H1 (cell line): ENCODE results near the gene ZNRF2. TPM values are rescaled to one million over a fixed set of nuclear protein-coding genes. Genes with fewer than 3 reads are reported as not detected.

ENCODE experiments used
- CTCF ChIA-PET: fragments of 300-600 bp; sonication (Branson Sonifier 250); formaldehyde crosslinking; loops from one replicate; lab custom pipeline; 2021; ENCODE audit not compliant: partially characterized antibody; lab: Charles Lee
- POLR2A ChIA-PET: fragments of 300-600 bp; sonication (Branson Sonifier 250); formaldehyde crosslinking; loops from one replicate; lab custom pipeline; 2021; ENCODE audit warnings: inconsistent platforms; ENCODE audit not compliant: partially characterized antibody; lab: Charles Lee
- DNase-seq, 2 experiments: peaks; one replicate each; pipeline versions ENCODE4 v3.0.0 to v3.0.0-alpha.2; 2010 to 2022; ENCODE audit warnings: low spot score in 2 of 2, low read depth in 1 of 2, mixed read lengths in 1 of 2
- FAIRE-seq: peaks from 2 replicates; lab custom pipeline; 2011; peaks lifted over from hg19 to GRCh38; lab: Jason Lieb, UNC
- H2AFZ ChIP-seq: 2 replicates; pipeline ENCODE4 v1.8.1; 2012; ENCODE audit warnings: low read length, inconsistent platforms
- H2AK5ac ChIP-seq: 2 replicates; pipeline ENCODE4 v1.6.1; 2013; ENCODE audit warnings: low read depth, low read length
- H2BK120ac ChIP-seq: replicated peaks from 2 replicates; pipeline ENCODE3; 2013; ENCODE audit warnings: low read depth, low read length, inconsistent platforms
- H2BK12ac ChIP-seq: 2 replicates; pipeline ENCODE4 v1.6.1; 2013; ENCODE audit warnings: low read depth, low read length
- H2BK15ac ChIP-seq: 2 replicates; pipeline ENCODE4 v1.6.1; 2013; ENCODE audit warnings: low read length
- H2BK20ac ChIP-seq: 2 replicates; pipeline ENCODE4 v1.6.1; 2013; ENCODE audit warnings: low read length
- H2BK5ac ChIP-seq: 2 replicates; pipeline ENCODE4 v1.6.1; 2013; ENCODE audit warnings: low read depth, low read length
- H3K14ac ChIP-seq: 2 replicates; pipeline ENCODE4 v1.6.1; 2013; ENCODE audit warnings: inconsistent platforms; ENCODE audit not compliant: insufficient read length
- H3K18ac ChIP-seq: 2 replicates; pipeline ENCODE4 v1.6.1; 2013; ENCODE audit warnings: low read length; ENCODE audit errors: extremely low read depth
- H3K23ac ChIP-seq: 2 replicates; pipeline ENCODE4 v1.6.1; 2013; ENCODE audit warnings: inconsistent platforms; ENCODE audit not compliant: insufficient read length
- H3K23me2 ChIP-seq: 2 replicates; pipeline ENCODE4 v1.6.1; 2013; ENCODE audit warnings: low read depth, low read length
- H3K27ac ChIP-seq: 2 replicates; pipeline ENCODE4 v1.6.1; 2011; ENCODE audit warnings: low read depth, low read length, inconsistent platforms
- H3K27me3 ChIP-seq, 4 experiments: replicated peaks in 1 of 4; 1 replicate in 1 of 4; 2 replicates in 3 of 4; pipeline versions ENCODE4 v1.6.1 to v1.8.1; 2011 to 2013; ENCODE audit warnings: low read length in 3 of 4, mild to moderate bottlenecking in 3 of 4, inconsistent platforms in 2 of 4, mixed read lengths in 2 of 4, moderate library complexity in 1 of 4; ENCODE audit not compliant: control insufficient read depth in 3 of 4, insufficient read depth in 3 of 4; ENCODE audit errors: extremely low read depth in 1 of 4
- H3K36me3 ChIP-seq, 4 experiments: 2 replicates each; pipeline versions ENCODE4 v1.6.1 to v1.8.1; 2011 to 2013; ENCODE audit warnings: mild to moderate bottlenecking in 4 of 4, low read length in 3 of 4, moderate library complexity in 2 of 4, control low read depth in 1 of 4, inconsistent platforms in 1 of 4; ENCODE audit not compliant: insufficient read depth in 4 of 4, control insufficient read depth in 2 of 4
- H3K4ac ChIP-seq: replicated peaks from 2 replicates; pipeline ENCODE3; 2013; ENCODE audit warnings: low read length, low read depth, mixed read lengths, inconsistent platforms; ENCODE audit not compliant: insufficient read length
- H3K4me1 ChIP-seq, 4 experiments: replicated peaks in 1 of 4; 1 replicate in 1 of 4; 2 replicates in 3 of 4; pipeline versions ENCODE4 v1.6.1 to v1.8.1; 2011 to 2013; ENCODE audit warnings: low read length in 3 of 4, inconsistent platforms in 2 of 4, mixed read lengths in 1 of 4; ENCODE audit not compliant: insufficient read depth in 4 of 4, control insufficient read depth in 3 of 4
- H3K4me2 ChIP-seq, 2 experiments: 2 replicates each; pipeline versions ENCODE4 v1.6.1 to v1.8.1; 2011 to 2013; ENCODE audit warnings: low read depth in 2 of 2, low read length in 2 of 2, control low read depth in 1 of 2, inconsistent platforms in 1 of 2, mild to moderate bottlenecking in 1 of 2; ENCODE audit not compliant: insufficient read depth in 1 of 2
- H3K4me3 ChIP-seq, 4 experiments: fragments of 200-600, 300-600 bp in 1 of 4; sonication (generic), shearing (Covaris generic), sonication (Bioruptor Twin) in 1 of 4; 2 replicates each; pipeline versions ENCODE4 v1.5.1 to v1.8.1; 2011 to 2016; ENCODE audit warnings: low read length in 4 of 4, low read depth in 3 of 4, control low read depth in 2 of 4, inconsistent platforms in 2 of 4, mild to moderate bottlenecking in 2 of 4, mixed read lengths in 1 of 4, moderate library complexity in 1 of 4; ENCODE audit not compliant: insufficient read depth in 2 of 4; ENCODE audit errors: extremely low read depth in 1 of 4
- H3K56ac ChIP-seq: replicated peaks from 2 replicates; pipeline ENCODE3; 2013; ENCODE audit warnings: low read depth, mild to moderate bottlenecking, mixed read lengths, low read length, inconsistent platforms; ENCODE audit not compliant: insufficient read length
- H3K79me1 ChIP-seq: 2 replicates; pipeline ENCODE4 v1.6.1; 2013; ENCODE audit warnings: low read depth, low read length, control low read depth
- H3K79me2 ChIP-seq, 2 experiments: 2 replicates each; pipeline versions ENCODE4 v1.6.1 to v1.8.1; 2012 to 2013; ENCODE audit warnings: low read length in 2 of 2, mild to moderate bottlenecking in 2 of 2, inconsistent platforms in 1 of 2; ENCODE audit not compliant: insufficient read depth in 2 of 2, control insufficient read depth in 1 of 2
- H3K9ac ChIP-seq, 4 experiments: replicated peaks in 1 of 4; 1 replicate in 1 of 4; 2 replicates in 3 of 4; pipeline versions ENCODE4 v1.6.1 to v1.8.1; 2011 to 2013; ENCODE audit warnings: low read depth in 3 of 4, low read length in 3 of 4, control low read depth in 2 of 4, mild to moderate bottlenecking in 2 of 4, moderate library complexity in 2 of 4, inconsistent platforms in 1 of 4; ENCODE audit errors: extremely low read depth in 1 of 4
- H3K9me3 ChIP-seq, 2 experiments: 2 replicates each; pipeline versions ENCODE4 v1.6.1 to v1.8.1; 2012 to 2013; ENCODE audit warnings: mild to moderate bottlenecking in 2 of 2, moderate library complexity in 2 of 2, control low read depth in 1 of 2, inconsistent platforms in 1 of 2, low read depth in 1 of 2, low read length in 1 of 2, mixed read lengths in 1 of 2; ENCODE audit not compliant: insufficient read depth in 2 of 2
- H4K20me1 ChIP-seq, 2 experiments: replicated peaks in 1 of 2; 2 replicates each; pipeline versions ENCODE3 to v1.8.1; 2011 to 2013; ENCODE audit warnings: inconsistent platforms in 2 of 2, low read length in 2 of 2, mild to moderate bottlenecking in 1 of 2; ENCODE audit not compliant: insufficient read depth in 2 of 2, control insufficient read depth in 1 of 2
- H4K5ac ChIP-seq: 2 replicates; pipeline ENCODE4 v1.6.1; 2013; ENCODE audit warnings: low read length, low read depth, mixed read lengths, inconsistent platforms; ENCODE audit not compliant: insufficient read length
- H4K8ac ChIP-seq: 2 replicates; pipeline ENCODE4 v1.8.0; 2013; ENCODE audit warnings: mild to moderate bottlenecking, moderate library complexity, low read length, inconsistent platforms; ENCODE audit not compliant: insufficient read depth; ENCODE audit errors: extremely low read depth
- H4K91ac ChIP-seq: replicated peaks from 2 replicates; pipeline ENCODE3; 2013; ENCODE audit warnings: low read length, mixed read lengths, inconsistent platforms; ENCODE audit not compliant: insufficient read length
- HDAC6 ChIP-seq: IDR thresholded peaks from one replicate; pipeline ENCODE4 v1.7.1; 2012; ENCODE audit warnings: low read depth, mild to moderate bottlenecking, inconsistent platforms, low read length, moderate library complexity
- POLR2AphosphoS5 ChIP-seq: IDR thresholded peaks from 2 replicates; pipeline ENCODE4 v1.6.1; 2011; ENCODE audit warnings: low read depth, low read length
- SIRT6 ChIP-seq: IDR thresholded peaks from one replicate; pipeline ENCODE4 v1.7.1; 2012; ENCODE audit warnings: low read length, inconsistent platforms
- SP1 ChIP-seq: IDR thresholded peaks from 2 replicates; pipeline ENCODE4 v1.6.1; 2011; ENCODE audit warnings: low read depth, low read length
- SRF ChIP-seq: IDR thresholded peaks from 2 replicates; pipeline ENCODE4 v1.6.1; 2011; ENCODE audit warnings: mild to moderate bottlenecking, low read depth, low read length, moderate library complexity
- ZNF274 ChIP-seq: IDR thresholded peaks from 2 replicates; pipeline ENCODE4 v1.7.0; 2012; ENCODE audit warnings: low read length, borderline replicate concordance; ENCODE audit errors: extremely low read depth
- WGBS, 2 experiments: shearing (Covaris generic) in 1 of 2; methylation state at CpG; one replicate each; pipeline versions ENCODE4 v1.1.6 to v1.1.7; 2013 to 2015; ENCODE audit warnings: low lambda C conversion rate in 2 of 2, mixed read lengths in 2 of 2, inconsistent platforms in 1 of 2, low coverage in 1 of 2, missing lambda C conversion rate in 1 of 2; ENCODE audit not compliant: insufficient replicate concordance in 2 of 2, insufficient coverage in 1 of 2, insufficient read length in 1 of 2; ENCODE audit errors: extremely low coverage in 1 of 2, missing lambda C conversion rate in 1 of 2; 5-methylcytosine and 5-hydroxymethylcytosine counted together
- polyA plus RNA-seq, 7 experiments: library from polyadenylated mRNA; depleted of rRNA in 3 of 7; stranded (reverse) in 5 of 7; unstranded in 2 of 7; fragments of >200 nt in 5 of 7; fragments of 200-250 nt in 2 of 7; gene quantifications; 1 replicate in 5 of 7; 2 replicates in 1 of 7; 4 replicates in 1 of 7; pipeline versions ENCODE4 v1.2.1 to v1.2.3, GENCODE V29; 2011 to 2013; ENCODE audit warnings: missing spikeins in 2 of 7, mixed read lengths in 2 of 7
- total RNA-seq: library from RNA; stranded (reverse); fragmentation: NEBNext Ultra II Directional; extraction: Animal tissue kit (Norgen Biotek cat#: 25700); gene quantifications from 2 replicates; pipeline ENCODE4 v1.2.1, GENCODE V29; 2021

The ZNRF2 gene
- total and polyA plus RNA-seq, 2 of the 8 experiments (the other 6 are each of a cell fraction or from before 2014, with no cell fraction given), result 2.9 to 16.2 TPM

DNA sequence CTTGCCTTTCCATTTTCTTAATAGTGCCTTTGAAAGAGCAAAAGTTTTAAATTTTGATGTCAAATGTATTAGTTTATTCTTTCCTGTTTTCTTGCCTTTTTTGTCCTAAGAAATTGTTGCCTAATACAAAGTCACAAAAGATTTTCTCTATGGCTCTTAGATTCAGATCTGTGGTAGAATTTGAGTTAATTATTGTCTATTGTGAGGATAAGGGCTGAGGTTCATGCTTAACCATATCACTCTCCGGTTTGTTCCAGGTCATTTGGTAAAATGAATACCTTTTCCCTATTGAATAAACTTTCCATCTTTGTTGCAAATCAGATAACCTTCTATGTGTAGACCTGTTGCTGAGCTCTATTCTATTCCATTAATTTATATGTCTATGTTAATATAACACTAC lies 98.2 kb downstream of the ZNRF2 start:
- no peak overlapping the region for H3K18ac ChIP-seq
- H3K79me1 ChIP-seq, result no peaks in the 10 kb centered on the region
- ChIA-PET CTCF (no interaction called here), POLR2A (no interaction called here)
- TF ChIP-seq SRF, result no peak
- no peak for TF ChIP-seq SIRT6
- TF ChIP-seq POLR2AphosphoS5, result no peak
- no peak for TF ChIP-seq ZNF274
- TF ChIP-seq SP1, result no peak
- no peak for TF ChIP-seq HDAC6
- no peak overlapping the region for H2AFZ ChIP-seq
- H3K23ac ChIP-seq, result no peak overlapping the region
- no peak for FAIRE-seq
- DNase-seq, result no peak
- H3K79me2 ChIP-seq, result no peaks in the 10 kb centered on the region
- no peak overlapping the region for H3K4me3 ChIP-seq
- no peaks in the 10 kb centered on the region for H3K36me3 ChIP-seq
- H2BK12ac ChIP-seq, result no peak overlapping the region
- no peak overlapping the region for H3K4ac ChIP-seq
- H3K9me3 ChIP-seq, result no peaks in the 10 kb centered on the region
- H3K27me3 ChIP-seq, result no peaks in the 10 kb centered on the region
- H3K56ac ChIP-seq, result no peak overlapping the region
- H3K27ac ChIP-seq, result no peak overlapping the region
- H3K14ac ChIP-seq, result no peak overlapping the region
- H2BK120ac ChIP-seq, result no peak overlapping the region
- H2BK15ac ChIP-seq, result no peak overlapping the region
- H4K20me1 ChIP-seq, result no peaks in the 10 kb centered on the region
- no peaks in the 10 kb centered on the region for H3K23me2 ChIP-seq
- H3K4me2 ChIP-seq, result no peak overlapping the region
- 88% methylated on average over 1 of the region's 1 CpG; no CpG with 5 or more reads in 1 of the 2 experiments for WGBS, 2 experiments
- no peak overlapping the region for H2BK20ac ChIP-seq
- no peaks in the 10 kb centered on the region for H3K4me1 ChIP-seq
- H2BK5ac ChIP-seq, result no peak overlapping the region
- H4K5ac ChIP-seq, result no peak overlapping the region
- no peak overlapping the region for H3K9ac ChIP-seq
- H2AK5ac ChIP-seq, result no peak overlapping the region
- no peak overlapping the region for H4K8ac ChIP-seq
- H4K91ac ChIP-seq, result no peak overlapping the region
